Islet of Langerhans (tissue), 1 donor: ENCODE data around the gene AOPEP.

Experiments
- FAIRE-seq: peaks from one replicate; lab custom pipeline; 2011; peaks lifted over from hg19 to GRCh38; lab: Jason Lieb, UNC

Gene AOPEP, protein sequence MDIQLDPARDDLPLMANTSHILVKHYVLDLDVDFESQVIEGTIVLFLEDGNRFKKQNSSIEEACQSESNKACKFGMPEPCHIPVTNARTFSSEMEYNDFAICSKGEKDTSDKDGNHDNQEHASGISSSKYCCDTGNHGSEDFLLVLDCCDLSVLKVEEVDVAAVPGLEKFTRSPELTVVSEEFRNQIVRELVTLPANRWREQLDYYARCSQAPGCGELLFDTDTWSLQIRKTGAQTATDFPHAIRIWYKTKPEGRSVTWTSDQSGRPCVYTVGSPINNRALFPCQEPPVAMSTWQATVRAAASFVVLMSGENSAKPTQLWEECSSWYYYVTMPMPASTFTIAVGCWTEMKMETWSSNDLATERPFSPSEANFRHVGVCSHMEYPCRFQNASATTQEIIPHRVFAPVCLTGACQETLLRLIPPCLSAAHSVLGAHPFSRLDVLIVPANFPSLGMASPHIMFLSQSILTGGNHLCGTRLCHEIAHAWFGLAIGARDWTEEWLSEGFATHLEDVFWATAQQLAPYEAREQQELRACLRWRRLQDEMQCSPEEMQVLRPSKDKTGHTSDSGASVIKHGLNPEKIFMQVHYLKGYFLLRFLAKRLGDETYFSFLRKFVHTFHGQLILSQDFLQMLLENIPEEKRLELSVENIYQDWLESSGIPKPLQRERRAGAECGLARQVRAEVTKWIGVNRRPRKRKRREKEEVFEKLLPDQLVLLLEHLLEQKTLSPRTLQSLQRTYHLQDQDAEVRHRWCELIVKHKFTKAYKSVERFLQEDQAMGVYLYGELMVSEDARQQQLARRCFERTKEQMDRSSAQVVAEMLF

DNA sequence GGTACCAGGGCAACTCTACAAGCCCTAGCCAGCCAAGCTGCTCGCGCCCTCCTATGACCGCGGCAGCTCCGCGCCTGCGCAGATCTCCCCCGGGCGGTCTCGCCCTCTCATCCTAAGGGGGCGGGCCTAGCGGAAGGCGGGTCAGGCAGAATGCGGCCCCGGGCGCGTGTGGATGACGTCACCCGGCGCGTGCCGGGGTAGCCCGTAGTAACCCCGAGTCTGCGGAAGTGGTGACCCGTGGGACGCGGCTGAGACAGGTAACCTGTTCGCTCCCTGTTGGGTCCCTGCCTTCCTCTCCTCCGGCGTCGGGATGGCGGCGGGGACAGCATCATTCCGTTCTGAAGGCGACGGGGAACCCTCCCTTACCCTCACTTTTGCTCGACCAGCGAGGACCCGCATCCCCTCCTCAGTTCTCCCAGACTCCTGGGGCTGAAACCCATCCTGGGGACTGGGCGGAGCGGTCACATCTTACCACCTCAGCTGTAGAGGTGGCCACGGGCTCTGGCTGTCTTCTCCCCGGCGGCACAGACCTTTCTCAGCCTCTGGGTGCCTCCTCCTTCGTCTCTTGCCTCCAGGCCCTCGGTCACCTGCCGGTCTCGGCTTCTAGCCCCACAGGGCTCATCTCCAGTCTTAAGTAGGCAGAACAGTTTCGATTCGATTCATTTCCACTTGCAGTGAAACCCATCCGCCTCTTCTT is at the start of gene AOPEP:
Gene AOPEP, plus strand, starts transcription at position 205 of the 697 bp plus-strand sequence. CDS start 33,085 bp downstream, outside the sequence.
- peak; percentile 13 for FAIRE-seq

DNA sequence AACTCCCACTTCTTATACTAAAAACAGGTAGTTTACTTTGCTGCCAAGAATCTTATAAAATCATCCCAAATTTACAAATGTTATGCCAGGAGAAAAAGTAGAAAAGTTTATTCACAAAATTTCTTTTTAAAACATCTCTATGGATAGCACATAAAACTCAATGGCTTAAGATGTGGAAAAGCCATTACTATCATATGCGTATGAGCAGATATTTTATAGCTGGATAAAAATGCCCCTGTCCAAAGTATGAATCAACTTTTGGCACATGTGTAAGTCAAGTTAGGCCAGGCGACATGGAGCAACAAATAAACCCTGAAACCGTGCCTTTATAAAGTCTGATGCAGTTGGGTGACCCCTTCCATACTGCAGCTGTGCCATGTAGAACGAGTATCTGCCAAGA is 48.6 kb upstream of the AOPEP start:
- FAIRE-seq, result no peak

DNA sequence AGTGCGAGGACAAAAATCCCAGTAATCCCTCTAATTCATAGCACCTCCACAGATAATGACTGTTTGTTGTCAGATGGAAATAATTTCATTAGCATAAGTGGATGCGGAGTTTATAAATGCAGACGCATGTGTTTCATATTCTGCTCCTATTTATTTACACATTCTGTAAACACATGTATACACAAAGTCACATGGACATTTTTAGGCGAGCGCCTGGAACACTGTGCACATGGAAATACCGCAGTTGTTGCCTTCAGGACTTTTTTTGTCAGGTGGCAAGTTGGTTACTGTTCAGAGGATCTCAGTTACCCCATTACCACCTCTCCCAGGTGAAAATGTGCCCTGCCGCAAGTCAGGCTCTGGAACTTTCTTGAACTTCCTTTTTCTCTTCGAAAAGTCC is 46.9 kb upstream of the AOPEP start:
- FAIRE-seq, result no peak

DNA sequence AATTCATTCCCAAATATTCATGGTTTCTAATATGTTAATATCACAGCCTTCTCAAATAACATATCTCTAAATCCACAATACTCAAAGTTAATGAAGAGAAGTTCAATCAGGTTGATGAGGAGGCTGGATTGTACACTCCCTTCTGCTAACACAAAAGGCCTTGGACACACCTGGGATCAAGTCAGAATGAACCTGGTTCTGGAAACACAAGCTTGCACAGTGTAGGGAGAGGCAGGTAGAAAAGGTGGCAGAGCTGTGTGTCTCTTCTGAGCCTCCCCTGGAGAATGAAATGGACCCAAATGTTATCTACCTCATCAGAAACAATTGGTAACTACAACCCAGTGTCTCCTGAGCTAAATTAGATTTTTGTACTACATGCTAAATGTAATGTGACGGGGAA is 46.5 kb upstream of the AOPEP start:
- no peak for FAIRE-seq

DNA sequence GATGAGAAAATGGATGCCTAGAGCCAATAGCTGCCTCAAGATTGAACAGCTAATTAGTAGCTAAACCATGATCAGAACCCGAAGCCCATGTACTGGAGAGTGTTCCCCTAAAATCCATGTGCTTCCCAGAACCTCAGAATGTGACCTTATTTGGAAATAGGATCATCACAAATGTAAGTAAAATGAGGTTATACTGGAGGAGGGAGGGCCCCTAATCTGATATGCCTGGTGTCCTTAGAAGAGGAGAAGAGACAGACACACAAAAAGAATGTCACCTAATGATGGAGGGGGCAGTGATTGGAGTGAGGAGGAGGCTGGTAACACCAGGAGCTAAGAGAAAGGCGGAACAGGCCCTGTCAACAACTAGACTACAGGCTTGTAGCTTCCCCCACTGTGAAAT is 45.9 kb upstream of the AOPEP start:
- no peak for FAIRE-seq

DNA sequence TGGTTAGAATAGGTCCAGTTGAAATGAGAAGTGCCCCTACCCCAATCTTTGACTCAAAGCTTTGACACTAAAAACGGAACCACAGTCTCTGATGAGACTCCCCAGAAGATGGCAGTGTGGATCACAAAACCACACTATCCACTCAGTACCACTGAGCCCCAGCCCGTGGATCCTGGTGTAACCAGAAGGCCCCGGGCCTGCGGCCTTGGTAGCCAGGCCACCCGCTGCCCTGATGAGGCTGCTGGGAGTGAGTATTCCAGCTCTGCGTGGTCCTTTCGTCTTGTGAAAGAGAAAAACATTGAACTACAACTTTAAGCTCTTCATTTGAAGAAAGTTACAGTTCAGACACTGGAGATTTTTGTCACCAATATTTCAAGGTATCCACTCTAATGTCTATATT is 45.0 kb upstream of the AOPEP start:
- no peak for FAIRE-seq

DNA sequence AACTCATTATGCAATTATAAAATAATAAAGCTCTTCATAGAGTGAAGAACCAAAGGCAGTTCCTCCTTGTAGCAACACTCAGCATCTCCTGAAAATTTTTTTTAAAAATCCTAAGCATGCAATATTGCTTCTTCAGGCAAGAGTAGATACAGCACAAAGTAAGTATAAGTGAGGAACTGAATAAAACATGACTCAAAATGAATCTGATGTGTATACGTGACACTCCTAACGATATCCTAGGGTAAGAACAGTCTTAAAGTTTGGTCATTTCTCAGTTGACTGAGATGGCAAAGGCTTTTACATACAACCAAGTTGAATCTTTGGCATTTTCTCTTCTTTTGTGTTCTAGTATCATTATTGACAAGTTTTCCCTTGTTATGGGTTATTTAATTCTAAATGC is 41.1 kb upstream of the AOPEP start:
- no peak for FAIRE-seq

DNA sequence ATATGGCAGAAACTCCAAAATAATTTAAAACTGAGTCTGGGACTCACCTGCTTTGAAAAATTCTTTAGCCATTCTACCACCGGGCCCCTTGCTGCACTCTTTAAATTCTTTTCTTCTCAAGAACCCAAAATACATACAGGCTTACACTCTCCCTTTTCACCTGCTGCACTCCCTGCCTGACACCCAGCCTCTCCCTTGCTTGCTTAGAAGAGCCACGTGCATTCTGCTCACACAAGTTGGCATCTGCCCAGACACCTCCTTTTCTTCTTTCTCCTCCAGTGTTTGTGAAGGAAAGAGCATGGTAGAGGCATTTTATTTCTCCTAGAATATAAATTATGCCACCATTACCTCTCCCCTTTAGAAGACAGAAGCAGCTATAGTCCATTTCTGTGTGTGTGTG is 39.0 kb upstream of the AOPEP start:
- FAIRE-seq, result no peak

DNA sequence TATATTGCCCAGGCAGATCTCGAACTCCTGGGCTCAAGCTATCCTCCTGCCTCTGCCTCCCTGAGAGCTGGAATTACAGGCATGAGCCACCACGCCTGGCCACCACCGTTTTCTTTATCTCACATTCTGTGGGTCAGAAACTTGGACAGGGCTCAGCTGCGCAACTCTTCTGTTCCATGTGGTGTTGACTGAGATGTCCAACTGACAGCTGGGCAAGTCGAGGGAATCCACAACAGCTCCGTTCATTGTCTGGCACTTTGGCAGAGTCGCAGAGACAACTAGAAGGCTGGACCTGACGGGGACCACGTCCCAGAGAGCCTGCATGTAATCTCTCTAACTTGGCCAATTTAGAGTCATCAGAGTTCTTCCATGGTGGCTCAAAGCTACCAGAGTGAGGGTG is 36.2 kb upstream of the AOPEP start:
- FAIRE-seq, result no peak

DNA sequence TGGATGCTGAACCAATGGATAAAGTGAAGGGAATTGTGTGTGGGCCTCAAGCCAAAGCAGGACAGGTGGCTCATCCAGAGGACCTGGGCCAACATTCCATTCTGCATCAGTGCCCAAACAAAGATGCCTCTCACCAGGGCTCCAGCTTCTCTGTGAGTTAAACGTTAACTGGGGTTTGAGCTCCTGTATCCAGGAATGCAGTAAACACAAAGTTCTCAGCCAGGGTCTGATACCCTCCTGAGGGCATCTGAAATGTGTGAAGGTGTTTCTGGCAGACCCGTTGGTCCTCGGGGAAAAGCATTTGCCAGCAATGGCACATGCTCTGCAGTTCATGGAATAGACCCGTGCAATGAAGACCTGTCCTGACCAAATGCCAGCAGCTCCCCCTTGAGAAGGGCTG is 33.9 kb upstream of the AOPEP start:
- FAIRE-seq, result no peak

DNA sequence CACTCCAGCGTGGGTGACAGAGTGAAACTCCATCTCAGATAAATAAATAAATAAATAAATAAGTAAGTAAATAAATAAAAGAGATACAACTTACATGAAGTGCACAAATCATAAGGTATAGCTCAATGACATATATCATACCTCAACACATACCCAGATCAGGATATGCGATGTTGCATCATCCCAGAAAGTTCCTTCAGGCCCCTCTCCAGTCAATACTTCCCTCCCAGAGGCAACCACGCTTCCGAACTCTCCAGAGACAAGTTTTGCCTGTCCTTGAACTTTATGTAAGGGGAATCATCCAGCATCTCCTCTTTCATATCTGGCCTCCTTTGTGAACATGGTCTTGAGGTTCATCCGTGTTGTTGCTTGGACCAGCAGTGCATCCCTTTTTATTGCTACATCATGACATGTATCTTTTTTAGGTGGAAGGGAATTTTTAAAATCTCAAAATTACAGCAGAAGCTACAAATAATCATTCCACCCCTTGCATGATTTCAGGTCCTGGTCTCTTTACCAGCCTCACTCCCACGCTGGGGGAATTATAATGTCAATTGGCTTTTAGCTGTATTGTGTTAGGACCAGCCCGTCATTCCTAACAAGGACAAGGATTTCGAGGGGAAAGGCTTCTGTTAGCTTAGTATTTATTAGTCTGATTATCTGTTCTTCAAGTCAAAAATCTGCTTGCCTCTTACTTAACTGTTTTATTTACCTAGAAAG is 32.9 kb upstream of the AOPEP start:
- peak; percentile 17 for FAIRE-seq

DNA sequence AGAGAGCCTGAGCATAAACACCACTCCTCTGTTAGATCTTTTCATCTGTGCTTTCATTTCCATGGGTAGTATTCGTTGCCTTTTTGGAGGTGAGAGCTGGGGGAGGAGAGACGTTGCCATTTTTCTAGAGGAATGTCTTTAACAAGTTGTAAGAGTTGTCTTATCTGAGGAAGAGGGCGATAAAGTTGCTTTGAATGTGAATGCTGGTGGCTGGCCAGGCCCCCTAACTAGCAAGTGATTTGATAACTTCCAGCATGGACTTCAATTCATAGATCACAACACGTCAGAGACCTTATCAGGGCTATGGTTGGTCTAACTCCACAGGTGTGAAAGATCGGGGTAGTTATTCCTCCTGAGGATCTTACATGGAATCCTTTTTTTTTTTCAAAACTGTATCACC is 30.0 kb upstream of the AOPEP start:
- no peak for FAIRE-seq

DNA sequence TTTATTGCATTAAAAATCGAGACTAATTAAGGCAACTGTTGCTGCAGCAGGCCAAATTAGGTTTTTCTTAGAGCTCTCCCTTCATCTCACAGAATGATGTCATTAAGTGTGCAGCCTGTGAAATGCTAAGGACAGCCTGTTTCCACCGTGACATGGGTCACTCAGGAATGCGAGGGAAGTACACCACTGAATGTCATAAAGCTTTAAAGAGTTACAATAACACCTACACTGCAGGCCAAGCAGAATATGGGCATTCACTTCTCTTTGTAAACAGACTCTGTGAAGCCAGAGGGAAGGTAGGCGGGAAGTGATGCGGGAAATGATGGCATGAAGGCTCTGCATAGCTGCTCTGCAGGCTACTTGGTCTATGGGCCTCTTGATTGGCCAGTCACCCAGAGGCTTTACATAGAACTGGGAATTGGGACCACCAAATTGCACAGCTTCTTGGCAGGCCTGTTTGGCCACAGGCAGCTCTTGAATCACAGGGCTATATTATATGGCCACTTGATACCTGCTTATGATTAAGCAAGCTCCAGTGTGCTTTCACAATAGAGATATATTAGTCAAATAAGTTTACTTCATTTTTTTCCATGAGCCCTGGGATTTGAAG is 28.4 kb upstream of the AOPEP start:
- no peak for FAIRE-seq

DNA sequence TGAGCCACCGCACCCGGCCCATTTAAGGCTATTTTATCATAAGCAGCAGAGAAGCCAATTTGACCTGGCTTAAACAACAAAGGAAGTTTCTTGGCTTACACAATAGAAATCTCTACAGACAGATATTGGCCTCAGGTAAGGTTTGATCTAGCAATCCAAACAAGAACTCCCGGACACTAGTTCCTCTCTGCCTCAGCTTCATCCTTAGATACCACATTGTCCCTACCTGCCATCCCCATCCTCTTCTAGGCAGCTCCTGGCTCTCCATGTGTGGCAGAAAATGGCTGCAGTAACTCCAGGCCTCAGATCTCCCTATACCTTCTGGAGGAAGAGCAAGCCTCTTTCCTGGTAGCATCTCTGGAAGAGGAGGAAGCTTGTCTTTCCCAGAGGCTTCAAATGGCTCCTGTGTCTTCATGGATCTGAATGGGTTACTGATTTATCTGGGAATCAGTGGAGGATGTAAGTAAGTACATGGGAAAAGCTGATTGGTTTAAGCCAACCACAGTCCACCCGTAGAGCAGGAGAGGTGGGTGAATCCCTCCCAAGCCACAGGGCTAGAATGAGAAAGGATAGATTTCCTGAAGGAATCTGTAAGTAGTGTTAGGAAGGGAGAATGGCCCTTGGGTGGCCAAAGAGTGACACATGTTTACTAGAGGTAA is 26.7 kb upstream of the AOPEP start:
- FAIRE-seq, result no peak

DNA sequence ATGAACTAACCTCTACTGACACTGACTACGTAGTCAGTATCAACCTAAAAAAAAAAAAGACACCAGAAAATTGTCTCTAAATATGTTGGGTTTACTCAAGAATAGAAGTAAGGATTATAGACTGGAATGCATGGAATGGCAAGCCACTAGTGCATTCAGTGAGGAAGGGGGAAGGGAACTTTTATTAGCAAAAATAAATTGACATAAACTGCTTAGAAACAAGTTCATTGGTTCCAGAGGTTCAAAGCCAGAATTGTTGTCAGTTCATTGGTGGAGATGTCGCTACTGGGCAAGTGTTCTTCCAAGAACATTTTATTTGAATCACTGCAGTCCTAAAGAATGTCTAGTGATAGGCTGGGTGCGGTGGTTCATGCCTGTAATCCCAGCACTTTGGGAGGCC is 26.1 kb upstream of the AOPEP start:
- FAIRE-seq, result no peak

DNA sequence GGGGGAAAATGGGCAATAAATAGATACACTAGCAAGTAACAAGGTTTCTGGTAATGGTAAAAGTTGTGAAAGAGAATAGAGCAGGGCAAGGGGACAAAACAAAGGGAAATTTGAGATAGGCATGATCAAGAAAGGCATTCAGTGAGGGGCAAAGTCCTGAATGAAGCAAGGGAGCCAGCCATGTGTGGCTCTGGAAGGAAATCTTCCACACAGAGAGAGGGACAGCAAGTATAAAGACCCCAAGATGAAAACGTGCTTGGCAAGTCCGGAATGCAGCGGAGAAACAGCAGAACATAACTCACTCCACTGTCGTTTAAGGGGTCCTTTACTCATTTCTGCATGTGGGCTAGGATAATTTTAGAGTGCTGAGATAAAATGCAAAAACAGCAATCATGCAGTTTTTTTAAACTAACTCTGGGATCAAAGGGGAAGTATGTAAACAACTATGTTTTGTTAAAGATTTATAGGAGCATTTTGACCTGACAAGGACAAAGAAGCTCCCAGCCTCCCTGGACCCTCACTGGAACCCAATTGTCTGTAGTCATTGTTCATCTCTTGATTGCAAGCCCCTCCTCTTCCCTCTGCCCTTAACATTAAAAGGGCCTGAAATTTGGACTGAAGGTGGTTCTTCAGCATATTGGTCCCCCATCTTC is 22.9 kb upstream of the AOPEP start:
- FAIRE-seq, result no peak

DNA sequence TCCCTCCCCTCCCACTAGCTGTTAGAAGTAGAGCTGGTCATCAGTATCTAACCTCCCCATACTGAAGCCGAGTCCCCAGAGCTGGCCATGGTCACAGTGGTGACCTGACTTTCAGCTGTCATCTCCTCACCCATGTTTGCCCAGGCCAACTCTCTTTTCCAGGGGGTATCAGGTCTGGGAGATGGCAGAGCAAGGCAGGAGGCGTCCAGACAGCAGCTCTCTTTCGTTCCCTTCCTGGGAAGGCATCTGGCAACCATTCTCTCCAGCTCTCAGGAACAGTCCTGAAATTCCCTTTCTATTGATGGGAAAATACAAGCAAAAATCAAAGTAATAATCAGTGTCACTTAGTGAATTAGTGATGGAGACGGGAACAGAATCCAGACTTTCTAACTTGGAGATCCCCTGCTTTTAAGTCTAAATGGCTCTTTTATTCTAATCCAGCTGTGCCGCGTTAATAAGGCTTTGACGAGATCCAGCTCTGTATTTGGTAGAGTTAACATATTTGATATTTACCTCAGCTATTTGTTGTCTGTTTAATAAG is 21.3 kb upstream of the AOPEP start:
- FAIRE-seq, result no peak

DNA sequence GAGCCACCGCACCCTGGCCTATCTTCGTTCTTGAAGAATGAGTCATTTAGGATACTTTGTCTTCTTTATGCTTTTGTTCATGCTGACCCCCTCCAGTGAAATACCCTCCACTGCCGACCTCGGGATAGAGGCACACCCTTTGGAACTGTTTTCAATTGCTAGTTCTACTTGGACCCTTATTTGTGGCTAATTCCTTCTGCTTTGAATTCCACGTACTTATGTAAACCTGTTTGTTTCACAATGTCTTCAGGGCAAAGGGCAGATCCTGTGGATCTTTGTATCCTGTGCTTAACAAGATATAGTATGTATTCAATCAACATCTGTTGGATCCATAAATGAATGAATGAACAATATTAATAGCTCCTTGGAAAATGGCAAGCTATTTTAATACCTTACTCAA is 19.6 kb upstream of the AOPEP start:
- no peak for FAIRE-seq

DNA sequence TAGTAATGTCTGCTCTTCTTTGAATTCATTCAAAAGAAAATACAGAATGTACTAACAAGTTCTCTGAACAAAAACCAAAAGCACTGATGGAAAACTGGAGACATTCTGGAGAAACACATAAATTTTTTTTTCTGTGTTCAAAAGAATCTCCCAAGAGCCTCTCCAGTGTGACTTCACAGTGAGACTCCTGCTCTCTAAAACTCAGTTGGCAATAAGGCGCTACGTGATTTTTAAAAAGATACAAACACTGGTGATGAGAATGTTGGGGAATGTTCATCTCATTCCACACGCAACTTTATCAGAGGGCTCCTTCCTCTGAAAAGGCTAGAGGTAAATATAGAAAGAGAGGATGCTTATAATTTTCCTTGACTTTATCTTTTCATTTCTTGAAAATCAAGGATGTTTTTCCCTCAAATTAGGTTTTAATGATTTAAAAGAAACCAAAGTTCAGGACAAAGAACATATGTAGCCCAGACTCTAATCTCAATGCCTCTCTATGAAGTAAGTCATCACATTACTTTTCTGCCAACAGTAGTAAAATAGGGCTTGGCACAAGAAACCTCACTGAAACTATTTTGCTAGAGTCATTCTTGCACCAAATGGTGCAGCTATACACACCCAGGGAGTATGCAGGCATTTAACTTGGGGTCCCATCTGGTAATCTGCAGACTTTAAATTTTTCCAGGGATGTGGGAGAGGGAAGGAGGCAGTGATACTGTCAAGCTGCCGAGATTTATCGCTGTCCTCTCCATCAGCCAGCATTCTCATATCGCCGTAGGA is 12.9 kb upstream of the AOPEP start:
- no peak for FAIRE-seq

DNA sequence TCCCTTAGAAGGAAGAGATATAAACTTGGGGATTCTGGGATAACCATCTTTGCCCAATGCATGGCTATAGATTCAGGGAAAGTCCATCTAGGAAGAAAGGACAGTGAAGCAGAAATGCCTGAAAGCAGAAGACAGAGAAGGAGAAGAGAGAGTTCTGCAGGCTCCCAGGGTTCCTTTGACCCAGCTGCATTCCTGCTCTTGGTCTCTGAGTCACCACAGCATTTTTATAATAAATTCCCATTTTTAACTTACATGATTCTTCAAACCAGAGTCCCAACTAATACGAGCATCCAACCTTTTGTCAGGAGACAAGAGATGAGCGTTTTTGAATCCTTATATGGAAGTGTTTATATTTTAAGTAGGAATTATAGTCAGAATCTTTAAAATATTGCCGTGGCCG is 12.0 kb upstream of the AOPEP start:
- FAIRE-seq, result no peak
